ENCODE data around the gene NPTX1.

The NPTX1 gene

GRCh38 chr17:80432961-80433550, 43.4 kb downstream of the NPTX1 start:
- no peak for TF ChIP-seq CTCF (IDR thresholded peaks at IDR 0.05; ENCODE audit: control insufficient read depth, extremely low read depth, insufficient read depth)
- DNase-seq (ENCODE audit: low read depth): no peak
- H3K4me3 ChIP-seq (ENCODE audit: low read depth, low read length): no peak overlapping the region

GRCh38 chr17:80432350-80432955, 44.0 kb downstream of the NPTX1 start:
- no peak for TF ChIP-seq CTCF (IDR thresholded peaks at IDR 0.05; ENCODE audit: control insufficient read depth, extremely low read depth, insufficient read depth)
- no peak overlapping the region for H3K4me3 ChIP-seq (ENCODE audit: low read depth, low read length)
- no peak for DNase-seq (ENCODE audit: low read depth)

- DNase-seq (ENCODE audit: low read depth): no peak
Measured at GRCh38 chr17:80431246-80432195, 44.9 kb downstream of the NPTX1 start.

DNA sequence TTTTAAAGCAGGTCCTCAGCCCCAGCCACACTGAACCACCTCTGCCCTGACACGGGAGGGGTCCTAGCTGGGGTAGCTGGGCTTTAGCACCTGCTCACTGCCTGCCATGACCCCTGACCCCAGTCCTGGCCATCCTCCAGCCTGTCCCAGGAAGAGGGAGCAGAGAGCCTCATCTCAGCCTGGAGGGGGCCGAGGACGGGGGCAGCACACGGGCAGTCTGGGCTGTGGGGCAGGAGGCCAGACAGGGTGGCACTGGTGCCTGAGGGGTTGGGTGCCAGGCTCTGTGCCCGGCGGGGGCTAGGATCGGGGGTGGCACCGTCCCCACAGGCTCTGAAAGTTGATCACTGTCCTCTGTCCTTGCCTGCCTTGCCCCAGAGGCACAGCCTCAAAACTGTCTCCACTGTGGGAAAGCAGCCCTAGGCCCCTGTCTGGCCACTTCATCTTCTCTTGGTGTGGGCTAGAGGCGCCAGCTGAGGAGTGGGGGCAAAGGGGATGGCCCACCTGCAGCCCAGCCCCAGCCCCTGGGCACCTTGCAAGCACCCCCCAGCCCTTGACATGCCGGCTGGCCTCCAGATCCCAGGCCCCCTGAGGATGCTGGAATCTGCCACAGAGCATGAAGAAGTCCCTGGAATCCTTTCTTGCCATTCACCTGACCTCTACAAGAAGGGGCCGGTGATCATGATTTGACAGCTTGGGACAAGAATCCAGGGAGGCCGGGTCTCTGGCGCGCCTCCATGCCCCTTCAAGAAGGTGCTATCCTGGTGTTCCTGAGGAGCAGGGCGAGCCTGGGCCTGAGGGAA, 45.8 kb downstream of the NPTX1 start:
- TF ChIP-seq CTCF (IDR thresholded peaks at IDR 0.05; ENCODE audit: control insufficient read depth, extremely low read depth, insufficient read depth): no peak
- DNase-seq (ENCODE audit: low read depth): no peak
- no peak overlapping the region for H3K4me3 ChIP-seq (ENCODE audit: low read depth, low read length)

More at GRCh38 chr17:80431246-80432195, 44.9 kb downstream of the NPTX1 start:
- H3K4me3 ChIP-seq (ENCODE audit: low read depth, low read length): no peak overlapping the region
- TF ChIP-seq CTCF (IDR thresholded peaks at IDR 0.05; ENCODE audit: control insufficient read depth, extremely low read depth, insufficient read depth): no peak

- no peak for TF ChIP-seq CTCF (IDR thresholded peaks at IDR 0.05; ENCODE audit: control insufficient read depth, extremely low read depth, insufficient read depth)
- no peak overlapping the region for H3K4me3 ChIP-seq (ENCODE audit: low read depth, low read length)
- no peak for DNase-seq (ENCODE audit: low read depth)
Measured at GRCh38 chr17:80429356-80430275, 46.8 kb downstream of the NPTX1 start.
